Natural killer cell treated with Interleukin-12 subunit alpha and Interleukin-12 subunit beta and Interleukin-15 and Interleukin-18, amount 100 ng/mL, for 72 hours (primary cell): ENCODE measurements around the gene ARFRP1. TPM values are rescaled to one million over a fixed set of nuclear protein-coding genes. Genes with fewer than 3 reads are reported as not detected.
"Not testable (repeated sequence)": the region's sequence is repeated elsewhere in the genome, so short reads cannot be mapped to it uniquely, and the experiment has no call there.

Experiments
- ATAC-seq, 2 donors: fragments of 150-1000 bp; cut with Tn5 transposase in 1 of 2; sonication (Bioruptor Pico), chemical (Tn5 transposase) in 1 of 2; 2 replicates each; pipeline ENCODE4 v1.10.0; 2021
- DNase-seq: peaks from one replicate; pipeline ENCODE4 v3.0.0; 2022; ENCODE audit warnings: low spot score
- H3K27ac Mint-ChIP-seq, 2 donors: 1 replicate in 1 of 2; 2 replicates in 1 of 2; pipeline ENCODE4 v1.8.0; 2022; ENCODE audit warnings: mixed read lengths in 2 of 2, mild to moderate bottlenecking in 1 of 2, moderate library complexity in 1 of 2
- H3K27me3 Mint-ChIP-seq, 2 donors: 1 replicate in 1 of 2; 2 replicates in 1 of 2; pipeline ENCODE4 v1.8.0; 2022; ENCODE audit warnings: mixed read lengths in 2 of 2
- H3K36me3 Mint-ChIP-seq: one replicate; pipeline ENCODE4 v1.8.0; 2022; ENCODE audit warnings: mixed read lengths
- H3K4me1 Mint-ChIP-seq, 2 donors: 1 replicate in 1 of 2; 2 replicates in 1 of 2; pipeline ENCODE4 v1.8.0; 2022; ENCODE audit warnings: low read depth in 2 of 2, mixed read lengths in 2 of 2, mild to moderate bottlenecking in 1 of 2
- H3K4me3 Mint-ChIP-seq: one replicate; pipeline ENCODE4 v1.8.0; 2022; ENCODE audit warnings: mixed read lengths
- H3K9me3 Mint-ChIP-seq: 2 replicates; pipeline ENCODE4 v1.8.0; 2022; ENCODE audit warnings: mixed read lengths
- total RNA-seq, 2 donors: library from RNA; stranded (reverse); gene quantifications; one replicate each; pipeline ENCODE4 v1.2.3, GENCODE V29; 2022

ARFRP1 gene
- total RNA-seq, 2 donors from 2014 or later = 52.4 to 87.0 TPM

DNA sequence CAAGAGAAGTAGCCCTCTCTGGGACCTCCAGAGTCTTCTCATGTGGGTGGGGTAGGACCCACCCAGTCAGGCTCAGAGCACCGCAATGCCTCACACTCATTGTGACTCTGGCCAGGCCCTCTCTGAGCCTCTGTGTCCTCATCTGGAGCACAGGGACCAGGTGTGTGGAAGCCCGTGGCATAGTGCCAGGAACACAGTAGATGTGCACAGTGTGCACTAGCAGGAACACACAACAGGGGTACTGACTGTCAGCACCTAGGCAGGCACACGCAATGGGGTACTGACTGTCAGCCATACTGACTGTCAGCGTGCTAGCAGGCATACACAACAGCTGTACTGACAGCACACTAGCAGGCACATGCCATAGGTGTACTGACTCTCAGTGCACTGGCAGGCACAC, 52.5 kb downstream of the ARFRP1 start:
- H3K36me3 Mint-ChIP-seq = no peaks in the 10 kb centered on the region
- peaks cover 26 to 29% of the 10 kb centered on the region in 2 donors for H3K4me1 Mint-ChIP-seq
- H3K9me3 Mint-ChIP-seq = no peaks in the 10 kb centered on the region
- H3K27ac Mint-ChIP-seq = no peak overlapping the region
- H3K27me3 Mint-ChIP-seq = peaks cover 6 to 7% of the 10 kb centered on the region in 2 donors
- no peak overlapping the region for H3K4me3 Mint-ChIP-seq
- no peak for ATAC-seq
- DNase-seq = peak; percentile 29

DNA sequence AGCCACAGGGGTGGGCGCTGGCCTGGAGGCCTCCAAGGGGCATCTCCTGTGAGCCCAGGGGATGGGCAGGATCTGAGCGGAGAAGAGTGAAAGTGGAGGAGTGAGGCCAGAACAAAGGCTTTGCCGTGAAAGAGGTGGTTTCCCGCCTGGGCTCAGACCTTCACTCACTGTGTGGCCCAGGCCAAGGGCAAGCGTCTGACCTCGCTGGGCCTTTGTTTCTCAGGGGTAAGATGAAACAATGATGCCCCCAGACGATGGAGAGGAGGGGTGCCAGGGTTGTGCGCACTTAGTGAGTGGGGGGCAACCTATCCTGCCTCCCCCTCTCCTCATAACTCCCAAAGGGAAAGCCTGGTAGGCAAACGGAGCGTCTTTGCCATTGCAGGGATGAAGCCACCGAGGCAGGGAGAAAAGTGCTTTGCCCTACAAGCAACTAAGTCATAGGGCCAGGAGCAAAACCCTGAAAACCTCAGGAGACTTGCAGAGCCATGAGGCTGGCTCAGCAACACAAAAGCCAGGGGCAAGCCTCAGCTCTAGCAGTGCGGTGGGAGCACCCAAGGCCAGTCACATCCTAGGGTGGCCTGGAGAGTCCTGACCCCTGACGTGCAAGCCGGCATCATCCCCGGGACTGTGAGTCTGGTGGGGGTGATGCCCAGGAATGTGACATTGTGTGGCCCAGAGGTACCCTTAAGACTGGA, 53.7 kb downstream of the ARFRP1 start:
- Mint-ChIP-seq H3K4me3 (peak overlapping the region; percentile 66), H3K9me3 (no peaks in the 10 kb centered on the region), H3K36me3 (no peaks in the 10 kb centered on the region), H3K27ac (no peak overlapping the region), H3K27me3 (peaks cover 6 to 7% of the 10 kb centered on the region in 2 donors), H3K4me1 (peaks cover 19 to 20% of the 10 kb centered on the region in 2 donors)
- DNase-seq (peak; percentile 49), ATAC-seq (no peak)

DNA sequence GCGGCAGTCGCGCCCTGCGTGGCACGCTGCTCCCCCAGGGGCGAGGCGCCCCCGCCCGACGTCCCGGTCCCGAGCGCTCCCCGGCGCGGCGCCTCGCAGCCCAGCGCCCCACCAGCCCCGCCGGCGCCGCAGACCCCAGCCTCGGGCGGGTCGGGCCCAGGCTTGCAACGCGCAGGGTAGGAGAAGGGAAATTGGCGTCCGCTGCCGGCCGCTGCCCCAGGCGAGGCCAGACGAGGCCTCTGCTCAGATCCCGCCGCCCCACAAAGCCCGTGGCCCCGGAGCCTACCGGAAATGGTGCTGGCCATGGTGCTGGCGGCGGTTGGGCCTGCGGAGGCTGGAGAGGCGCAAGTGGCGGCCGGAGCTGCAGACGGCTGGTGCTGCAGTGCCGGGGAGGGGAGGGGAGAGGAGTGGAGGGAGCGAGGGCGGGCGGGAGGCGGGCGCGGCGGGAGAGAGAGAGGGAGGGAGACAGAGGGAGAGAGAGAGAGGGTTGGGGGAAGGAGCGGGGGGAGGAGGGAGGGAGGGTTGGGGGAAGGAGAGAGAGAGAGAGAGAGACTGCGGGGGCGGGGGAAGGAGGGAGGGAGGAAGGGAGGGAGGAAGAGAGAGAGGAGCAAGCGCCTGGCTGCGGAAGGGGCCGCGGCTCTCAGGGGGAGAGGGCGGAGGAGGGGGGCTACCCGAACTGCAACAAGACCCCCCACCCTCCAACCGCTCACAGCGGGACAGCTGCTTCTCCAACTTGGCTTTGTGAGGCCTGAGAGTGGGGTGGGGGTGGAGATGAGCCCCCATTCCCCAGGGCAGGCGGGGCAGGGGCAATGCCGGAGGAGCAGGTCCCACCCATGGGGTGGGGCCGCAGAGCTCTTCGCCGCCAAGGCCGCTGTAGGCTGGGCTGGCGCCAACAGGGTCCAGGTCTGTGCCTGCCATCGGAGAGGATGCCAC, 54.5 kb downstream of the ARFRP1 start, which contains the start of gene STMN3:
STMN3 (minus strand) TSS at position 384 of the 933 bp plus-strand sequence; CDS start at position 305, 79 bp downstream.
- Mint-ChIP-seq H3K27ac (no peak within 1 kb of the TSS), H3K9me3 (no peaks in the 10 kb centered on the region), H3K4me3 (peak within 1 kb of the TSS; percentile 80), H3K36me3 (no peaks in the 10 kb centered on the region), H3K4me1 (peaks cover 13 to 15% of the 10 kb centered on the region in 2 donors), H3K27me3 (peaks cover 6 to 7% of the 10 kb centered on the region in 2 donors)
- peak; percentile 73 to 83 for ATAC-seq
- DNase-seq = peak; percentile 81

DNA sequence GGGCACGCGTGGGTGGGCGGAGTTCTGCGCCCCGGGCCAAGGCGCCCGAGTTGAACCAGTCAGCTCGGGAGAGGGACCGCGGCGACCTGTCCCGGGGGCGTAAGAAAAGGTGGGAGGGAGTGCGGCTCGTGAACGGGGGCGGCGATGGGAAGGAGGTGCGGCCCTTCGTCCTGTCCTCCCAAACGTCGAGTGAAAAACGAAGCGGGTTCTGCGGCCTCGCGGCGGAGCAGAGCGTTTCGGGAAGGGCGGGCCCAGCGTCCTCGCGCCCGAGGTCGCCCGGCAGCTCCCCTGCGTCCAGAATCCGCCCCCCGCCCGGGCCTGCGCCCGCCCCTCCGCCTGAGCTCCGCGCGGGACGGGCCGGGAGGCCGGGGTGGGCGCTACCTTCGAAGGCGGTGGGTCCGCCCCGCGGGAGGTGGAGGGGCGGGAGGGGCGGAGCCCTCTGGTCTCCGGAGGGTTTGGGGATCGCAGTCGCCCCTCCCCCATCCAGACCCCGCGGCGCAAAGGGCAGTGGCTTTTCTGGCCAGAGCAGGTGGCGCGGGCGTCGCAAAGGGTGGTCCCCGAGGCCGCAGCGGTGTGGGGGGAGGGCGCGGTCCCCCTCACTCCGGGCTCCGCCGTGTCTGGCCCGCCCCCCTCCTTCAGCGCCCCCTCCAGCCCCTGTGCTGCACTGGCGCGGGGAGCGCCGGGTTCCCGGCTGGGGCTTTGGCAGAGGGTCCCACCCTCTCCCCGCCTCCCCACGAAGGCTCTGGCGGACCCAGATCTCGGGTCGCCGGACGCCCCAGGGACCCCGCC, 55.4 kb downstream of the ARFRP1 start:
- ATAC-seq (peak; percentile 26 to 41), DNase-seq (peak; percentile 58)
- H3K4me3 Mint-ChIP-seq = peak overlapping the region; percentile 80
- H3K4me1 Mint-ChIP-seq = peaks cover 9 to 14% of the 10 kb centered on the region in 2 donors
- H3K36me3 Mint-ChIP-seq = no peaks in the 10 kb centered on the region
- H3K27me3 Mint-ChIP-seq = peaks cover 6 to 7% of the 10 kb centered on the region in 2 donors
- H3K9me3 Mint-ChIP-seq = no peaks in the 10 kb centered on the region
- no peak overlapping the region for H3K27ac Mint-ChIP-seq

DNA sequence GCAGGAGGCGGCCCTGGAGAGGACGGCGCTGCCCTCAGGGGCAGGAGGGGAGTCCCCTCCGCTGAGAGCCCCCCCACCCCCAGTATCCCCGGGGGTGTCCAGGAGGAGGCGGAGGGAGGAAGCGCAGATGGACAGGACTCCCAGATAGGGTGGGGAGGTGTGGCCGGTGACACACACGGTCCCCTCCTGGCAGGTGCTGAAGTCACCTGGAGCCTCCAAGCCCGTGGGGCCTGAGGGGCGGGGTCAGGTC, 55.9 kb downstream of the ARFRP1 start:
- DNase-seq (no peak), ATAC-seq (no peak)
- H3K27ac Mint-ChIP-seq = peak overlapping the region in 1 of 2 donors; percentile 74
- H3K4me1 Mint-ChIP-seq = peaks cover 9 to 14% of the 10 kb centered on the region in 2 donors
- no peaks in the 10 kb centered on the region for H3K36me3 Mint-ChIP-seq
- peaks cover 6 to 7% of the 10 kb centered on the region in 2 donors for H3K27me3 Mint-ChIP-seq
- peak overlapping the region; percentile 80 for H3K4me3 Mint-ChIP-seq
- H3K9me3 Mint-ChIP-seq = no peaks in the 10 kb centered on the region

DNA sequence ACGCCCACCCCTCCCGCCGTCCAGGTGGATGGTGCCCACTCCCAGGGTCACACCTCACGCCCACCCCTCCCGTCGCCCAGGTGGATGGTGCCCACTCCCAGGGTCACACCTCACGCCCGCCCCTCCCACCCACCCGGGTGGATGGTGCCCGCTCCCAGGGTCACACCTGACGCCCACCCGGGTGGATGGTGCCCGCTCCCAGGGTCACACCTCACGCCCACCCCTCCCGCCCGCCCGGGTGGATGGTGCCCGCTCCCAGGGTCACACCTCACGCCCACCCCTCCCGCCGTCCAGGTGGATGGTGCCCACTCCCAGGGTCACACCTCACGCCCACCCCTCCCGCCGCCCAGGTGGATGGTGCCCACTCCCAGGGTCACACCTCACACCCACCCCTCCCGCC, 57.3 kb downstream of the ARFRP1 start:
- not testable (repeated sequence) for H3K9me3 Mint-ChIP-seq, H3K27ac Mint-ChIP-seq, H3K4me3 Mint-ChIP-seq, DNase-seq, H3K36me3 Mint-ChIP-seq, ATAC-seq, H3K27me3 Mint-ChIP-seq
- peaks cover 9 to 14% of the 10 kb centered on the region in 2 donors for H3K4me1 Mint-ChIP-seq

DNA sequence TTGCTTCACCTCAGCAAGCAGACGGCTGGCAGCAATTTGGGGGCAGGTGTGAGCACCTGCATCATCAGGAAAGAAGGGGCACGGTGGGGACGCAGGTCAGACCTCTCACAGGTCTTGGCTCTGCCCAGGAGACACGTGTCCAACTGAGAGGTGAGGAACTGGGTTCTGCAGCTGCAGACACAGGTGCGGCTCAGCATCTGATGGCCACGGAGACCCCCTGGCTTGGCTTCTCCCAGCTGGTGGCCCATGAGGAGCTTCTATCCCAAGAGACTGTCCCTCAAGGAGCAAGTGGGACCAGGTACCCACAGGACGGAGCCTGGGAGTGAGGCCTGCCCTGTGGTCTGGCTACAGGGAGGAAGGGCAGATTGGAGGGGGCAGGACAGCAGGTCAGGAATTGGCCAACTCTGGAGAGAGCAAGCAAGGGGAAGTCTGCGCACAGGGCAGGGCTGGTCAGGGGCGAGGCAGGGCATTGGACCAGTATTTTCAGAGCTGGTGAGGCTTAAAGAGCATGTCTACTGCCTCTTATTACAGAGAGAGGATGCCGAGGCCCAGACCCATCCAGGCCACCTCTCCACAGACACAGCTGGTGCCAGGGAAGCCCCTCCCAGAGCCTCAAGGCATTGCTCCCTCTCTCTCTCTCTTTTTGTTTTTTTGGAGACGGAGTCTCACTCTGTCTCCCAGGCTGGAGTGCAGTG, 58.7 kb downstream of the ARFRP1 start:
- Mint-ChIP-seq H3K9me3 (no peaks in the 10 kb centered on the region), H3K27me3 (peaks cover 7% of the 10 kb centered on the region in 2 donors), H3K4me3 (no peak overlapping the region), H3K27ac (no peak overlapping the region), H3K4me1 (peaks cover 8 to 9% of the 10 kb centered on the region in 2 donors), H3K36me3 (no peaks in the 10 kb centered on the region)
- ATAC-seq (no peak), DNase-seq (peak; percentile 52)

Other genes with a start within 250 kb of the ARFRP1 start
- not detected for gene KCNQ2, start 235.3 kb downstream of the ARFRP1 start, total RNA-seq
- gene EEF1A2, start 208.9 kb downstream of the ARFRP1 start, total RNA-seq = 1 to 10 TPM; 3.1 to 6.1 TPM
- 10 to 100 TPM; 66.4 to 96.9 TPM for gene PPDPF, start 187.2 kb downstream of the ARFRP1 start, total RNA-seq
- under 1 TPM in 1 of 2 donors, not detected in 1; 0.19 TPM for gene PTK6, start 170.6 kb downstream of the ARFRP1 start, total RNA-seq
- not detected for gene SRMS, start 160.2 kb downstream of the ARFRP1 start, total RNA-seq
- gene FNDC11, start 153.8 kb downstream of the ARFRP1 start, total RNA-seq = under 1 TPM; 0.31 to 0.39 TPM
- gene HELZ2, start 133.7 kb downstream of the ARFRP1 start, total RNA-seq = 10 to 100 TPM; 19.6 to 27.6 TPM
- 10 to 100 TPM; 14.7 to 15.5 TPM for gene GMEB2, start 80.9 kb downstream of the ARFRP1 start, total RNA-seq
- 1 to 10 TPM in 1 of 2 donors, under 1 TPM in 1; 0.88 to 3.2 TPM for gene STMN3, start 54.6 kb downstream of the ARFRP1 start, total RNA-seq
- gene RTEL1, start 49.7 kb downstream of the ARFRP1 start, total RNA-seq = 10 to 100 TPM; 32.3 to 76.9 TPM
- gene TNFRSF6B, start 11.3 kb downstream of the ARFRP1 start, total RNA-seq = not detected
- 10 to 100 TPM; 40.8 to 53.0 TPM for gene ZGPAT, start 63 bp upstream of the ARFRP1 start, total RNA-seq
- gene LIME1, start 28.7 kb upstream of the ARFRP1 start, total RNA-seq = 10 to 100 TPM in 1 of 2 donors, 1 to 10 TPM in 1; 9.3 to 15.7 TPM
- gene SLC2A4RG, start 31.8 kb upstream of the ARFRP1 start, total RNA-seq = 10 to 100 TPM; 21.0 to 31.1 TPM
- gene ZBTB46, start 123.3 kb upstream of the ARFRP1 start, total RNA-seq = 1 to 10 TPM in 1 of 2 donors, under 1 TPM in 1; 0.25 to 1.2 TPM
- gene ABHD16B, start 153.5 kb upstream of the ARFRP1 start, total RNA-seq = not detected
- 10 to 100 TPM; 48.8 to 60.0 TPM for gene TPD52L2, start 157.3 kb upstream of the ARFRP1 start, total RNA-seq
- gene DNAJC5, start 187.2 kb upstream of the ARFRP1 start, total RNA-seq = 10 to 100 TPM; 67.6 to 89.1 TPM
- gene UCKL1, start 248.4 kb upstream of the ARFRP1 start, total RNA-seq = 10 to 100 TPM; 32.6 to 52.9 TPM